Liver (tissue), 9 donors: ENCODE data around the gene DIS3L. TPM values are rescaled to one million over a fixed set of nuclear protein-coding genes. Genes with fewer than 3 reads are reported as not detected.

Experiments used
- DNase-seq: peaks from one replicate; pipeline ENCODE4 v3.0.0-alpha.2; 2017; ENCODE audit warnings: low spot score
- H3K27ac ChIP-seq, 2 donors: one replicate each; pipeline ENCODE4 v1.7.0; 2013; ENCODE audit warnings: inconsistent platforms in 2 of 2, low read length in 2 of 2, control low read depth in 1 of 2, low read depth in 1 of 2, mild to moderate bottlenecking in 1 of 2
- H3K27me3 ChIP-seq, 4 donors: one replicate each; pipeline versions ENCODE4 v1.6.1 to v1.7.0; 2013; ENCODE audit warnings: low read length in 3 of 4, inconsistent platforms in 1 of 4, mild to moderate bottlenecking in 1 of 4, moderate library complexity in 1 of 4; ENCODE audit not compliant: control insufficient read depth in 4 of 4, insufficient read depth in 4 of 4
- H3K36me3 ChIP-seq, 4 donors: one replicate each; pipeline versions ENCODE4 v1.6.1 to v1.7.0; 2013; ENCODE audit warnings: low read length in 3 of 4, mild to moderate bottlenecking in 3 of 4, low read depth in 1 of 4, moderate library complexity in 1 of 4; ENCODE audit not compliant: control insufficient read depth in 4 of 4, insufficient read depth in 3 of 4
- H3K4me1 ChIP-seq, 4 donors: one replicate each; pipeline versions ENCODE4 v1.6.1 to v1.7.0; 2013; ENCODE audit warnings: low read length in 3 of 4, mild to moderate bottlenecking in 3 of 4, moderate library complexity in 1 of 4; ENCODE audit not compliant: control insufficient read depth in 4 of 4, insufficient read depth in 4 of 4
- H3K4me3 ChIP-seq, 3 donors: one replicate each; pipeline versions ENCODE4 v1.6.1 to v1.7.0; 2013; ENCODE audit warnings: low read length in 3 of 3, control low read depth in 1 of 3, low read depth in 1 of 3, mild to moderate bottlenecking in 1 of 3
- H3K9ac ChIP-seq, 2 donors: one replicate each; pipeline ENCODE4 v1.7.0; 2013; ENCODE audit warnings: low read length in 2 of 2, mild to moderate bottlenecking in 2 of 2, moderate library complexity in 2 of 2, control low read depth in 1 of 2, low read depth in 1 of 2
- H3K9me3 ChIP-seq, 4 donors: one replicate each; pipeline versions ENCODE4 v1.6.1 to v1.7.0; 2013; ENCODE audit warnings: low read length in 3 of 4; ENCODE audit not compliant: control insufficient read depth in 4 of 4
- EGR1 ChIP-seq, 2 donors: IDR thresholded peaks; 2 replicates each; pipeline ENCODE4 v1.6.1; 2016 to 2018; ENCODE audit warnings: antibody characterized with exemption in 2 of 2, low read depth in 2 of 2
- FOXA1 ChIP-seq: IDR thresholded peaks from 2 replicates; pipeline ENCODE4 v1.6.1; 2016; ENCODE audit warnings: antibody characterized with exemption
- FOXA2 ChIP-seq: IDR thresholded peaks from 2 replicates; pipeline ENCODE4 v1.6.1; 2016; ENCODE audit warnings: antibody characterized with exemption
- GABPA ChIP-seq, 2 donors: IDR thresholded peaks in 1 of 2; conservative IDR thresholded peaks in 1 of 2; 2 replicates each; pipeline ENCODE4 v1.6.1; 2016; ENCODE audit warnings: antibody characterized with exemption in 2 of 2, mild to moderate bottlenecking in 1 of 2, moderate library complexity in 1 of 2
- HNF4A ChIP-seq, 2 donors: conservative IDR thresholded peaks; 2 replicates each; pipeline ENCODE4 v1.6.1; 2016; ENCODE audit warnings: antibody characterized with exemption in 2 of 2, mild to moderate bottlenecking in 2 of 2
- HNF4G ChIP-seq: IDR thresholded peaks from 2 replicates; pipeline ENCODE4 v1.6.1; 2016; ENCODE audit warnings: antibody characterized with exemption
- JUND ChIP-seq, 2 donors: IDR thresholded peaks; 2 replicates each; pipeline ENCODE4 v1.6.1; 2016; ENCODE audit warnings: antibody characterized with exemption in 2 of 2
- NR2F2 ChIP-seq: IDR thresholded peaks from 2 replicates; pipeline ENCODE4 v1.6.1; 2016; ENCODE audit warnings: antibody characterized with exemption
- RAD21 ChIP-seq, 2 donors: IDR thresholded peaks; 2 replicates each; pipeline ENCODE4 v1.6.1; 2016; ENCODE audit warnings: antibody characterized with exemption in 2 of 2, mild to moderate bottlenecking in 2 of 2
- RXRA ChIP-seq, 2 donors: IDR thresholded peaks; 2 replicates each; pipeline ENCODE4 v1.6.1; 2017 to 2018; ENCODE audit warnings: antibody characterized with exemption in 2 of 2, mild to moderate bottlenecking in 1 of 2
- TAF1 ChIP-seq: conservative IDR thresholded peaks from 2 replicates; pipeline ENCODE4 v1.6.1; 2016; ENCODE audit warnings: antibody characterized with exemption, mild to moderate bottlenecking
- YY1 ChIP-seq: IDR thresholded peaks from 2 replicates; pipeline ENCODE4 v1.6.1; 2016; ENCODE audit warnings: antibody characterized with exemption, mild to moderate bottlenecking
- WGBS: extraction: QIAGEN DNeasy Blood & Tissue Kit; methylation state at CpG from one replicate; pipeline ENCODE4 v1.1.7; 2013; 5-methylcytosine and 5-hydroxymethylcytosine counted together
- polyA plus RNA-seq, 2 donors: library from polyadenylated mRNA; stranded (reverse) in 1 of 2; unstranded in 1 of 2; fragments of 200-250 nt in 1 of 2; fragments of >200 nt in 1 of 2; fragmentation: Nextera tagmentation in 1 of 2; extraction: Ambion mirVana in 1 of 2; gene quantifications; one replicate each; pipeline versions ENCODE4 v1.2.1 to v1.2.3, GENCODE V29; 2013 to 2015
- total RNA-seq, 2 donors: library from RNA; depleted of rRNA; stranded (reverse); fragments of >200 nt; gene quantifications; one replicate each; pipeline ENCODE4 v1.2.3, GENCODE V29; 2014
- TF ChIP-seq, protein P1 (sequence below): IDR thresholded peaks from 2 replicates; pipeline ENCODE4 v1.6.1; 2016; ENCODE audit warnings: antibody characterized with exemption, mild to moderate bottlenecking
- TF ChIP-seq, protein P2 (sequence below): fragments of 150-350 bp; IDR thresholded peaks from 2 replicates; pipeline ENCODE4 v1.5.1; 2017; ENCODE audit warnings: improper control_type of control experiment, low read depth, low read length; ENCODE audit not compliant: missing input control
- donor health status: healthy.
- donor health status: healthy.
- donor health status: healthy.
- donor health status: healthy.
- donor health status: healthy.

The DIS3L gene
- total and polyA plus RNA-seq, 4 donors, result 9.9 to 40.2 (median 15.7) TPM

DNA sequence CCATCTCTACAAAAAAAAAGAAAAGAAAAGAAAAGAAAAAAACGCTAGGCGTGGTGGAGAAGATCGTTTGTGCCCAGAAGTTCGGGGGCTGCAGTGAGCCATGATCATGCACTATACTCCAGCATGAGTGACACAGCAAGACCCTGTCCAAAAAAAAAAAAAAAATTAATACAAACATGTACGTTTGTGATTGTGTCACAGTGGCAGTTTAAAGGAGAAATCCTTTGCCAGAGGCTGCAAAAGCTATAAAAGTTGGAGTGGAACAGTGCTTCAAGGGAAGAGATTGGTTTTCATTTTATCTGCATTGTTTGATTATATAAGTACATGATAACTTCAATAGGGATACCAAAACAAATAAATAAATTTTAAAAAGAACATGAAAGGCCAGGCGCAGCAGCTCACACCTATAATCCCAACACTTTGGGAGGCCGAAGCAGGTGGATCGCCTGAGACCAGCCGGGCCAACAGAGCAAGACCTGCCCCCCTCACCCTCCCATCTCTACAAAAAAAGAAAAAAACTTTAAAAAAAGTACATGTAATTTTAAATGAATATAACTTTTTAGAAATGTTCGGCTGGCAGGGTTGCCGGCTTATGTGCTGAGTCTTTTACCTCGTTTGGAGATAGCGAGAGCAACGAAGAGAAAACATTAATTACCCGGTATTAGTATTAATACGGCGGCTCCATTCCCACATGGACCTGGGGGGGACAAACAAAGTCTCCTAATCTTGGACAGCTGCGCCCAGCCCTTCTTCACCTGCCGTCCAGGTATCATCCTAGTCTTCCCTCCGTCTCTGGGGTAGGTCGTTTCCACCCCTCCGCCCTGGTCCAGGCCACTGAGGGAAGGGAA, 573 bp upstream of the DIS3L start:
- Histone ChIP-seq H3K27ac (peak overlapping the region; percentile 72 to 75), H3K9ac (peak overlapping the region; percentile 38 to 92), H3K9me3 (no peaks in the 10 kb centered on the region), H3K27me3 (no peaks in the 10 kb centered on the region), H3K4me1 (peaks cover 0 to 18% (median 16%) of the 10 kb centered on the region in 4 donors), H3K4me3 (peak overlapping the region; percentile 57 to 96 (median 82)), H3K36me3 (peaks cover 0 to 2% (median 0%) of the 10 kb centered on the region in 4 donors)
- WGBS, result 19% methylated on average over 22 of the region's 22 CpGs
- no peak for DNase-seq
- TF ChIP-seq FOXA2 (no peak), HNF4G (no peak), FOXA1 (no peak), NR2F2 (no peak), GABPA (IDR thresholded peaks at IDR 0.05 in 1 of 2, conservative IDR thresholded peaks at IDR 0.05 in 1 of 2) (no peak), YY1 (peak; percentile 26), EGR1 (IDR thresholded peaks at IDR 0.05; ENCODE audit: low read depth in 2 of 2) (no peak), JUND (IDR thresholded peaks at IDR 0.05) (no peak), TAF1 (peak; percentile 35)
- TF ChIP-seq, protein P1, sequence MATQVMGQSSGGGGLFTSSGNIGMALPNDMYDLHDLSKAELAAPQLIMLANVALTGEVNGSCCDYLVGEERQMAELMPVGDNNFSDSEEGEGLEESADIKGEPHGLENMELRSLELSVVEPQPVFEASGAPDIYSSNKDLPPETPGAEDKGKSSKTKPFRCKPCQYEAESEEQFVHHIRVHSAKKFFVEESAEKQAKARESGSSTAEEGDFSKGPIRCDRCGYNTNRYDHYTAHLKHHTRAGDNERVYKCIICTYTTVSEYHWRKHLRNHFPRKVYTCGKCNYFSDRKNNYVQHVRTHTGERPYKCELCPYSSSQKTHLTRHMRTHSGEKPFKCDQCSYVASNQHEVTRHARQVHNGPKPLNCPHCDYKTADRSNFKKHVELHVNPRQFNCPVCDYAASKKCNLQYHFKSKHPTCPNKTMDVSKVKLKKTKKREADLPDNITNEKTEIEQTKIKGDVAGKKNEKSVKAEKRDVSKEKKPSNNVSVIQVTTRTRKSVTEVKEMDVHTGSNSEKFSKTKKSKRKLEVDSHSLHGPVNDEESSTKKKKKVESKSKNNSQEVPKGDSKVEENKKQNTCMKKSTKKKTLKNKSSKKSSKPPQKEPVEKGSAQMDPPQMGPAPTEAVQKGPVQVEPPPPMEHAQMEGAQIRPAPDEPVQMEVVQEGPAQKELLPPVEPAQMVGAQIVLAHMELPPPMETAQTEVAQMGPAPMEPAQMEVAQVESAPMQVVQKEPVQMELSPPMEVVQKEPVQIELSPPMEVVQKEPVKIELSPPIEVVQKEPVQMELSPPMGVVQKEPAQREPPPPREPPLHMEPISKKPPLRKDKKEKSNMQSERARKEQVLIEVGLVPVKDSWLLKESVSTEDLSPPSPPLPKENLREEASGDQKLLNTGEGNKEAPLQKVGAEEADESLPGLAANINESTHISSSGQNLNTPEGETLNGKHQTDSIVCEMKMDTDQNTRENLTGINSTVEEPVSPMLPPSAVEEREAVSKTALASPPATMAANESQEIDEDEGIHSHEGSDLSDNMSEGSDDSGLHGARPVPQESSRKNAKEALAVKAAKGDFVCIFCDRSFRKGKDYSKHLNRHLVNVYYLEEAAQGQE, result no peak
- TF ChIP-seq, protein P2, sequence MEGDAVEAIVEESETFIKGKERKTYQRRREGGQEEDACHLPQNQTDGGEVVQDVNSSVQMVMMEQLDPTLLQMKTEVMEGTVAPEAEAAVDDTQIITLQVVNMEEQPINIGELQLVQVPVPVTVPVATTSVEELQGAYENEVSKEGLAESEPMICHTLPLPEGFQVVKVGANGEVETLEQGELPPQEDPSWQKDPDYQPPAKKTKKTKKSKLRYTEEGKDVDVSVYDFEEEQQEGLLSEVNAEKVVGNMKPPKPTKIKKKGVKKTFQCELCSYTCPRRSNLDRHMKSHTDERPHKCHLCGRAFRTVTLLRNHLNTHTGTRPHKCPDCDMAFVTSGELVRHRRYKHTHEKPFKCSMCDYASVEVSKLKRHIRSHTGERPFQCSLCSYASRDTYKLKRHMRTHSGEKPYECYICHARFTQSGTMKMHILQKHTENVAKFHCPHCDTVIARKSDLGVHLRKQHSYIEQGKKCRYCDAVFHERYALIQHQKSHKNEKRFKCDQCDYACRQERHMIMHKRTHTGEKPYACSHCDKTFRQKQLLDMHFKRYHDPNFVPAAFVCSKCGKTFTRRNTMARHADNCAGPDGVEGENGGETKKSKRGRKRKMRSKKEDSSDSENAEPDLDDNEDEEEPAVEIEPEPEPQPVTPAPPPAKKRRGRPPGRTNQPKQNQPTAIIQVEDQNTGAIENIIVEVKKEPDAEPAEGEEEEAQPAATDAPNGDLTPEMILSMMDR, result no peak

DNA sequence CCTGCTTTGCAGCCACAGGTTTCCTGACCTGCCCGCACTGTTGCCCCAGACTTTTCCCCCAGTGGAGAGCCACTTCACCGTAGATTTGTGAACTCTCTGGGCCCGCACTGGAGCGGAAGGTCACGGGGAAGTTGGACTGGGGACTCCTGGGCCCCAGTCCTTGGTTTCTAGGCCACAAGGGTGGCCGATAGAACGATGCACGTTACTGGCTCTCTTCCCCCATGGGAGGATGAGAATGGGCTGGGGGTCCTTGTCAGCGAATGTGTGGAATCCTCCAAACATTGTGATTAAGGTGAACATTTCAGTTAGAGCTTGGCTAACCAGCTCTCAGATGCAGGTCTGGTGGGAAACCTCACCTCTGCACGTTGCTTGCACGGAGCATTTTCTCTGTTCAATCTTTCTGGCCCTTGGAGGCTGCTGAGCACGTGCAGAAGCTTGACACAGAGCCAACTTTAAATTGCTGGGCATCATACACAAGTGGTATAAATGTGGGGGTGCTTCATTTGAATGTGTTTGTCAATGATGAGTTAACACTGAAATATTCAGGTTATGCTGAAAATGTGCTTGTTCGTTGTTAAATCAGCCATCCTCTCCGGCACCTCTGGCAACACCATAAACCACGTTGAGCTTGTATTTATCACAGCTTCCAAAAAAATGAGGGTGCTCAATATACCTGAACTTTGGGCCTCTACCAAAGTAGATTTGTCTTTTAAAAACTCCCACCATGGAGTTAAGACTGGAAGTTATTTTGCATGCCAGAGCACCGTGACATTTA, 976 bp downstream of the DIS3L start:
- Histone ChIP-seq H3K4me3 (peak overlapping the region; percentile 57 to 96 (median 66)), H3K27ac (peak overlapping the region; percentile 68 to 72), H3K27me3 (no peaks in the 10 kb centered on the region), H3K9me3 (no peaks in the 10 kb centered on the region), H3K36me3 (peaks cover 0 to 2% (median 0%) of the 10 kb centered on the region in 4 donors), H3K4me1 (peaks cover 0 to 18% (median 12%) of the 10 kb centered on the region in 4 donors), H3K9ac (peak overlapping the region; percentile 70 to 78)
- 6% methylated on average over 16 of the region's 16 CpGs for WGBS
- DNase-seq, result peak; percentile 35
- no peak for TF ChIP-seq RAD21 (IDR thresholded peaks at IDR 0.05)
- no peak for TF ChIP-seq FOXA1
- peak in 1 of 2 donors; percentile 29 for TF ChIP-seq RXRA (IDR thresholded peaks at IDR 0.05)
- TF ChIP-seq HNF4A (conservative IDR thresholded peaks at IDR 0.05), result peak; percentile 19 to 59
